A549 (cell line): ENCODE results near the gene PIK3R1. TPM values are rescaled to one million over a fixed set of nuclear protein-coding genes. Genes with fewer than 3 reads are reported as not detected.

ENCODE experiments used
- ATAC-seq, 2 experiments: fragments of 200-7000 bp in 1 of 2; fragments of >200 bp in 1 of 2; cut with Nextera tagmentation in 1 of 2; cut with Tn5 transposase in 1 of 2; 3 replicates each; pipeline versions ENCODE4 v1.8.0 to v1.9.1; 2018 to 2020; ENCODE audit warnings: mild to moderate bottlenecking in 1 of 2, moderate library complexity in 1 of 2
- CTCF ChIA-PET: fragments of 300-600 bp; sonication (Branson Sonifier 250); formaldehyde crosslinking; extraction: SDS; loops from one replicate; lab custom pipeline; 2021; ENCODE audit warnings: antibody characterized with exemption, inconsistent platforms; lab: Yijun Ruan, JAX
- POLR2A ChIA-PET: fragments of 350-600 bp; formaldehyde crosslinking; extraction: SDS; loops from one replicate; lab custom pipeline; 2021; ENCODE audit warnings: antibody characterized with exemption, inconsistent platforms; lab: Yijun Ruan, JAX
- DNase-seq, 2 experiments: peaks; one replicate each; pipeline versions ENCODE4 v3.0.0 to v3.0.0-alpha.2; 2011 to 2016; ENCODE audit warnings: low read depth in 1 of 2, low spot score in 1 of 2
- FAIRE-seq: peaks from 2 replicates; lab custom pipeline; 2011; peaks lifted over from hg19 to GRCh38; lab: Jason Lieb, UNC
- H3K27ac ChIP-seq, 2 experiments: fragments of >200 bp; sonication (Bioruptor Twin); formaldehyde crosslinking; 3 replicates each; pipeline ENCODE4 v1.5.1; 2016 to 2017
- H3K4me1 ChIP-seq: fragments of >200 bp; sonication (Bioruptor Twin); formaldehyde crosslinking; 3 replicates; pipeline ENCODE4 v1.6.1; 2016
- H3K4me2 ChIP-seq: fragments of >200 bp; sonication (Bioruptor Twin); formaldehyde crosslinking; 3 replicates; pipeline ENCODE4 v1.6.1; 2016
- H3K4me3 ChIP-seq: fragments of >200 bp; sonication (Bioruptor Twin); formaldehyde crosslinking; 3 replicates; pipeline ENCODE4 v1.5.1; 2016
- H3K9me3 ChIP-seq: fragments of >200 bp; sonication (Bioruptor Twin); formaldehyde crosslinking; 3 replicates; pipeline ENCODE4 v1.6.1; 2016
- CBX2 ChIP-seq: fragments of 200-600 bp; sonication (generic); IDR thresholded peaks from 2 replicates; pipeline ENCODE4 v1.6.1; 2016; ENCODE audit warnings: low read depth, mild to moderate bottlenecking, borderline replicate concordance
- CHD4 ChIP-seq: fragments of 200-600 bp; sonication (generic); IDR thresholded peaks from 2 replicates; pipeline ENCODE4 v1.6.1; 2016; ENCODE audit warnings: antibody characterized with exemption, mild to moderate bottlenecking, borderline replicate concordance
- EHF ChIP-seq: fragments of 250-450 bp; sonication (Bioruptor Pico); IDR thresholded peaks from 2 replicates; pipeline ENCODE4 v1.5.0; 2020; ENCODE audit warnings: mild to moderate bottlenecking
- EHMT2 ChIP-seq: fragments of 200-600 bp; sonication (generic); IDR thresholded peaks from 2 replicates; pipeline ENCODE4 v1.6.1; 2016; ENCODE audit warnings: antibody characterized with exemption, low read depth, mild to moderate bottlenecking, moderate library complexity
- EP300 ChIP-seq, 2 experiments: fragments of >200 bp; sonication (Bioruptor Twin); formaldehyde crosslinking; IDR thresholded peaks; 2 replicates in 1 of 2; 3 replicates in 1 of 2; pipeline ENCODE4 v1.6.1; 2016 to 2017
- ESRRA ChIP-seq: fragments of 150-350 bp; IDR thresholded peaks from 2 replicates; pipeline ENCODE4 v1.6.1; 2014; ENCODE audit warnings: mild to moderate bottlenecking, low read length, borderline replicate concordance
- JUN ChIP-seq, 2 experiments: fragments of >200 bp; sonication (Bioruptor Twin); formaldehyde crosslinking; IDR thresholded peaks; 2 replicates in 1 of 2; 3 replicates in 1 of 2; pipeline ENCODE4 v1.6.1; 2016 to 2017
- JUNB ChIP-seq: fragments of >200 bp; sonication (Bioruptor Twin); formaldehyde crosslinking; IDR thresholded peaks from 2 replicates; pipeline ENCODE4 v1.6.1; 2016
- MAZ ChIP-seq: fragments of 150-350 bp; IDR thresholded peaks from 2 replicates; pipeline ENCODE4 v1.6.1; 2014; ENCODE audit warnings: antibody characterized with exemption, low read depth, low read length, borderline replicate concordance
- MYC ChIP-seq: IDR thresholded peaks from 2 replicates; pipeline ENCODE4 v1.6.1; 2012; ENCODE audit warnings: mild to moderate bottlenecking, inconsistent platforms, low read length, improper control_type of control experiment, borderline replicate concordance
- NFE2L2 ChIP-seq: fragments of 150-350 bp; conservative IDR thresholded peaks from 2 replicates; pipeline ENCODE4 v1.6.1; 2014; ENCODE audit warnings: low read length
- PHF8 ChIP-seq: fragments of 200-600 bp; sonication (generic); IDR thresholded peaks from 2 replicates; pipeline ENCODE4 v1.6.1; 2016; ENCODE audit warnings: low read depth, mild to moderate bottlenecking, antibody characterized with exemption, moderate library complexity, borderline replicate concordance
- POLR2A ChIP-seq: IDR thresholded peaks from 2 replicates; pipeline ENCODE4 v1.6.1; 2012; ENCODE audit warnings: mild to moderate bottlenecking, low read length
- POLR2AphosphoS2 ChIP-seq: conservative IDR thresholded peaks from 2 replicates; pipeline ENCODE4 v1.6.1; 2012; ENCODE audit warnings: low read length, improper control_type of control experiment, inconsistent platforms
- RAD21 ChIP-seq, 2 experiments: fragments of >200 bp in 1 of 2; sonication (Bioruptor Twin) in 1 of 2; formaldehyde crosslinking in 1 of 2; IDR thresholded peaks in 1 of 2; conservative IDR thresholded peaks in 1 of 2; 2 replicates in 1 of 2; 3 replicates in 1 of 2; pipeline ENCODE4 v1.6.1; 2012 to 2018; ENCODE audit warnings: inconsistent platforms in 1 of 2
- RFX5 ChIP-seq: fragments of 450-650 bp; IDR thresholded peaks from 2 replicates; pipeline ENCODE4 v1.7.1; 2014; ENCODE audit warnings: antibody characterized with exemption, mild to moderate bottlenecking, moderate library complexity
- SMC3 ChIP-seq: fragments of >200 bp; sonication (Bioruptor Twin); formaldehyde crosslinking; IDR thresholded peaks from 3 replicates; pipeline ENCODE4 v1.6.1; 2018; ENCODE audit warnings: inconsistent platforms
- TFCP2L1 ChIP-seq: fragments of 250-450 bp; sonication (Bioruptor Pico); IDR thresholded peaks from 2 replicates; pipeline ENCODE4 v1.5.0; 2021; ENCODE audit warnings: mild to moderate bottlenecking
- TP53 ChIP-seq: fragments of 250-450 bp; sonication (Bioruptor Pico); IDR thresholded peaks from 2 replicates; pipeline ENCODE4 v1.5.0; 2021; ENCODE audit warnings: mild to moderate bottlenecking, moderate library complexity
- ZC3H11A ChIP-seq: fragments of 450-650 bp; IDR thresholded peaks from 2 replicates; pipeline ENCODE4 v1.6.1; 2014; ENCODE audit warnings: antibody characterized with exemption, mild to moderate bottlenecking
- ZNF302 ChIP-seq: fragments of 250-450 bp; sonication (Bioruptor Pico); IDR thresholded peaks from 2 replicates; pipeline ENCODE4 v1.9.0; 2021; ENCODE audit warnings: inconsistent platforms, mild to moderate bottlenecking, moderate library complexity
- WGBS: methylation state at CpG from one replicate; pipeline ENCODE4 v1.1.6; 2017; ENCODE audit errors: missing lambda C conversion rate; 5-methylcytosine and 5-hydroxymethylcytosine counted together
- polyA plus RNA-seq, 4 experiments: library from polyadenylated mRNA; depleted of rRNA in 3 of 4; stranded (reverse); fragments of >200 nt; fragmentation: RNase III in 1 of 4; extraction: RNeasy Plus Mini Kit Qiagen cat#74134 plus additional on column Dnase treatment in 1 of 4; gene quantifications; 2 replicates in 3 of 4; 3 replicates in 1 of 4; pipeline ENCODE4 v1.2.3, GENCODE V29; 2011 to 2017
- TF ChIP-seq, protein P1 (sequence below): fragments of >200 bp; sonication (Bioruptor Twin); formaldehyde crosslinking; IDR thresholded peaks from 2 replicates; pipeline ENCODE4 v1.6.1; 2016
- TF ChIP-seq, protein P2 (sequence below): fragments of 250-450 bp; sonication (Bioruptor Pico); IDR thresholded peaks from 2 replicates; pipeline ENCODE4 v1.5.0; 2020; ENCODE audit warnings: low read depth, mild to moderate bottlenecking, moderate library complexity
- TF ChIP-seq, protein P3 (sequence below): IDR thresholded peaks from 2 replicates; pipeline ENCODE4 v1.6.1; 2012; ENCODE audit warnings: low read depth, borderline replicate concordance
- TF ChIP-seq, protein P4 (sequence below): IDR thresholded peaks from 2 replicates; pipeline ENCODE4 v1.6.1; 2012
- TF ChIP-seq, protein P5 (sequence below): fragments of >200 bp; sonication (Bioruptor Twin); formaldehyde crosslinking; IDR thresholded peaks from 3 replicates; pipeline ENCODE4 v1.5.1; 2016
- TF ChIP-seq, protein P6 (sequence below): IDR thresholded peaks from 2 replicates; pipeline ENCODE4 v1.6.1; 2012

The PIK3R1 gene
- polyA plus RNA-seq, 2 of the 4 experiments (the other 2 are of a cell fraction) = 5.5 to 5.7 TPM

DNA sequence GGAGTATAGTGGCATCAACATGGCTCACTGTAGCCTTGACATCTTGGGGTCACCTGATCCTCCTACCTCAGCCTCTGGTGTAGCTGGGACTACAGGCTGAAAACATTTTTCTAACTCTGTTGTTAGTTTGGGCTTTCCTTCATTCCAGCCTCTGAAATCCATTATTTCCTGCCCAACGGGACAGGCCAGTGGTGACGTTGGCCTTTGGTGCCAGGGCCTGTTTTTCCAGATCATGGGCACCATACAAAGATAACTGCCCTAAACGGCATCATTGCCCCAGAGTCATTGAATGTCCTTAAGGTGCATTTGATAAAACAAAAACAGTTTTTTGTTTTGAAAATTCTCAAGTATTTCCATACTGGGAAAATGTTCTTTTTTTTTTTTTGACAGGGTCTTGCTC, 32.1 kb downstream of the PIK3R1 start:
- DNase-seq = no peak
- CTCF ChIA-PET = interaction anchor here (0.7 to 1.5 kb wide), 4 partner anchors 11 to 1439 kb away, joined by 3 read pairs; no protein-coding TSS in a partner anchor

DNA sequence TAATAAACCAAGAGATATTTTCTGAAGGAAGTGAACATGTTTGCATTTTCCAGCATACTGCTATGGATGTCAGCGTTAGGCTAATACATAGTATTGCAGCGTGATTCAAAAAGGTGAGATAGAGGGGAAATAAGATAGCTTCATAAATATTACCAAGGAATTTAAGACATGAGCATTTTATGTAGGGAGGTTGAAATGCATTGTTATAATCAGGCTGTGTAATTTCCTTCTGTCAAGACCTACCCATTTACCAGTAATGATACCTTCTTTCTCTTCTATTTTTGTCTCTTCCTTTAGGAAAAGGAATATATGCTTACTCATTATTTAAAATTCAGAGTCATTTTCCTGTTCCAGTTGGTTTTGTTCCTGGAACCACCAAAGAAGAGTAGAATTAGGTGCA, 33.3 kb downstream of the PIK3R1 start:
- POLR2A ChIA-PET = no interaction called here
- no peak for TF ChIP-seq ESRRA
- TF ChIP-seq, protein P1, sequence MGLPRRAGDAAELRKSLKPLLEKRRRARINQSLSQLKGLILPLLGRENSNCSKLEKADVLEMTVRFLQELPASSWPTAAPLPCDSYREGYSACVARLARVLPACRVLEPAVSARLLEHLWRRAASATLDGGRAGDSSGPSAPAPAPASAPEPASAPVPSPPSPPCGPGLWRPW = no peak
- TF ChIP-seq, protein P2, sequence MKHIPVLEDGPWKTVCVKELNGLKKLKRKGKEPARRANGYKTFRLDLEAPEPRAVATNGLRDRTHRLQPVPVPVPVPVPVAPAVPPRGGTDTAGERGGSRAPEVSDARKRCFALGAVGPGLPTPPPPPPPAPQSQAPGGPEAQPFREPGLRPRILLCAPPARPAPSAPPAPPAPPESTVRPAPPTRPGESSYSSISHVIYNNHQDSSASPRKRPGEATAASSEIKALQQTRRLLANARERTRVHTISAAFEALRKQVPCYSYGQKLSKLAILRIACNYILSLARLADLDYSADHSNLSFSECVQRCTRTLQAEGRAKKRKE = no peak
- TF ChIP-seq, protein P3, sequence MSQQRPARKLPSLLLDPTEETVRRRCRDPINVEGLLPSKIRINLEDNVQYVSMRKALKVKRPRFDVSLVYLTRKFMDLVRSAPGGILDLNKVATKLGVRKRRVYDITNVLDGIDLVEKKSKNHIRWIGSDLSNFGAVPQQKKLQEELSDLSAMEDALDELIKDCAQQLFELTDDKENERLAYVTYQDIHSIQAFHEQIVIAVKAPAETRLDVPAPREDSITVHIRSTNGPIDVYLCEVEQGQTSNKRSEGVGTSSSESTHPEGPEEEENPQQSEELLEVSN = no peak
- TF ChIP-seq EP300 (IDR thresholded peaks at IDR 0.05) = no peak
- Histone ChIP-seq H3K4me1 (0 out of 3 replicates have a peak, but pooled peaks cover 4% of the 10 kb centered on the region), H3K9me3 (no peaks in the 10 kb centered on the region), H3K27ac (no peak overlapping the region), H3K4me3 (no peak overlapping the region), H3K4me2 (no peak overlapping the region)
- 88% methylated on average over 2 of the region's 2 CpGs for WGBS
- peak; percentile 63 for FAIRE-seq
- no peak for DNase-seq
- CTCF ChIA-PET = interaction anchor here (1.1 to 2.4 kb wide), 2 partner anchors 1002 to 1004 kb away, joined by 3 to 13 read pairs; no protein-coding TSS in a partner anchor
- no peak for ATAC-seq

More for the DNA sequence above, 32.1 kb downstream of the PIK3R1 start:
- no peak overlapping the region for H3K27ac ChIP-seq
- 0 out of 3 replicates have a peak, but pooled peaks cover 4% of the 10 kb centered on the region for H3K4me1 ChIP-seq
- H3K9me3 ChIP-seq = no peaks in the 10 kb centered on the region
- H3K4me3 ChIP-seq = no peak overlapping the region
- TF ChIP-seq EHF (CRISPR knock-in tag) (no peak), SMC3 (no peak), POLR2A (no peak), PHF8 (no peak), MAZ (no peak), NFE2L2 (no peak), ZNF302 (CRISPR knock-in tag) (no peak), CBX2 (no peak), JUNB (no peak), RFX5 (no peak), CHD4 (no peak)
- TF ChIP-seq, protein P4, sequence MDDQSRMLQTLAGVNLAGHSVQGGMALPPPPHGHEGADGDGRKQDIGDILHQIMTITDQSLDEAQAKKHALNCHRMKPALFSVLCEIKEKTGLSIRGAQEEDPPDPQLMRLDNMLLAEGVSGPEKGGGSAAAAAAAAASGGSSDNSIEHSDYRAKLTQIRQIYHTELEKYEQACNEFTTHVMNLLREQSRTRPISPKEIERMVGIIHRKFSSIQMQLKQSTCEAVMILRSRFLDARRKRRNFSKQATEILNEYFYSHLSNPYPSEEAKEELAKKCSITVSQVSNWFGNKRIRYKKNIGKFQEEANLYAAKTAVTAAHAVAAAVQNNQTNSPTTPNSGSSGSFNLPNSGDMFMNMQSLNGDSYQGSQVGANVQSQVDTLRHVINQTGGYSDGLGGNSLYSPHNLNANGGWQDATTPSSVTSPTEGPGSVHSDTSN = no peak
- TF ChIP-seq, protein P2 = no peak
- no peak overlapping the region for H3K4me2 ChIP-seq
- ATAC-seq (no peak), FAIRE-seq (no peak)
- 89% methylated on average over 3 of the region's 3 CpGs for WGBS
- POLR2A ChIA-PET = no interaction called here

DNA sequence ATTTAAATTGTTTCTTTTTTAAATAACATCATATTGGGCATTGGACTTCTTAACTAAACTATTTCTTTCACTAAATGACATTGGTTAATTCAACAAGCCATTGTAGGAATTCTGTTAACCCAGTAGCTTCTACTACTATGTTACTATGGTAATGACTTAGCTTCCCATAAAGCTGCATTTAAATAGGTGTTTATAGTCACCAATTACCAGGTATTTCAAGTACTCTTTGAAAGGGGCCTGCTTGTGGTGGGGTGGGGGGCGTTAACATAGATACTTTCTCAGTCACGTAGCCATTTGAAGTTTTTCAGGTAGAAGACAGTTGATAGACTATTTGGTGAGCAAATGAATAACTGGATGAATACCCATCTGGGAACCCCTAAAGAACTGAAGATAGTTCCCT, 34.0 kb downstream of the PIK3R1 start:
- no peak overlapping the region for H3K27ac ChIP-seq
- ChIA-PET POLR2A (no interaction called here), CTCF (interaction anchor here (1.0 to 2.4 kb wide), 6 partner anchors 23 to 1040 kb away, joined by 3 to 13 read pairs (median 3); partner anchors contain the start of gene PIK3R1)
- H3K4me2 ChIP-seq = no peak overlapping the region
- no peak for FAIRE-seq
- no peaks in the 10 kb centered on the region for H3K9me3 ChIP-seq
- no peak for DNase-seq
- WGBS = 86% methylated on average over 2 of the region's 2 CpGs
- ATAC-seq = no peak
- H3K4me1 ChIP-seq = 0 out of 3 replicates have a peak, but pooled peaks cover 4% of the 10 kb centered on the region
- no peak overlapping the region for H3K4me3 ChIP-seq
- TF ChIP-seq ZNF302 (CRISPR knock-in tag) (no peak), ZC3H11A (no peak), EHMT2 (no peak), JUN (IDR thresholded peaks at IDR 0.05) (no peak), MYC (no peak), POLR2AphosphoS2 (no peak), TP53 (CRISPR knock-in tag) (no peak), TFCP2L1 (CRISPR knock-in tag) (no peak), RFX5 (no peak), RAD21 (conservative IDR thresholded peaks at IDR 0.05 in 1 of 2, IDR thresholded peaks at IDR 0.05 in 1 of 2) (no peak)
- TF ChIP-seq, protein P5, sequence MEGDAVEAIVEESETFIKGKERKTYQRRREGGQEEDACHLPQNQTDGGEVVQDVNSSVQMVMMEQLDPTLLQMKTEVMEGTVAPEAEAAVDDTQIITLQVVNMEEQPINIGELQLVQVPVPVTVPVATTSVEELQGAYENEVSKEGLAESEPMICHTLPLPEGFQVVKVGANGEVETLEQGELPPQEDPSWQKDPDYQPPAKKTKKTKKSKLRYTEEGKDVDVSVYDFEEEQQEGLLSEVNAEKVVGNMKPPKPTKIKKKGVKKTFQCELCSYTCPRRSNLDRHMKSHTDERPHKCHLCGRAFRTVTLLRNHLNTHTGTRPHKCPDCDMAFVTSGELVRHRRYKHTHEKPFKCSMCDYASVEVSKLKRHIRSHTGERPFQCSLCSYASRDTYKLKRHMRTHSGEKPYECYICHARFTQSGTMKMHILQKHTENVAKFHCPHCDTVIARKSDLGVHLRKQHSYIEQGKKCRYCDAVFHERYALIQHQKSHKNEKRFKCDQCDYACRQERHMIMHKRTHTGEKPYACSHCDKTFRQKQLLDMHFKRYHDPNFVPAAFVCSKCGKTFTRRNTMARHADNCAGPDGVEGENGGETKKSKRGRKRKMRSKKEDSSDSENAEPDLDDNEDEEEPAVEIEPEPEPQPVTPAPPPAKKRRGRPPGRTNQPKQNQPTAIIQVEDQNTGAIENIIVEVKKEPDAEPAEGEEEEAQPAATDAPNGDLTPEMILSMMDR = no peak
- TF ChIP-seq, protein P3 = no peak
- TF ChIP-seq, protein P6, sequence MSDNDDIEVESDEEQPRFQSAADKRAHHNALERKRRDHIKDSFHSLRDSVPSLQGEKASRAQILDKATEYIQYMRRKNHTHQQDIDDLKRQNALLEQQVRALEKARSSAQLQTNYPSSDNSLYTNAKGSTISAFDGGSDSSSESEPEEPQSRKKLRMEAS = no peak
- TF ChIP-seq, protein P4 = no peak
